Measurements from ENCODE around the gene DHX35. TPM values are rescaled to one million over a fixed set of nuclear protein-coding genes. Genes with fewer than 3 reads are reported as not detected.

Gene DHX35
- total RNA-seq, 1 donor from 2014 or later: 15.2 TPM

GRCh38 chr20:39029364-39029763, 67.2 kb downstream of the DHX35 start:
- no peak for DNase-seq (ENCODE audit: low spot score in 2 of 2, unreplicated experiment in 2 of 2)
- peaks cover 19% of the 10 kb centered on the region for H3K36me3 Mint-ChIP-seq
- H3K27ac Mint-ChIP-seq: no peak overlapping the region
- H3K4me1 Mint-ChIP-seq: peaks cover 4% of the 10 kb centered on the region
- TF ChIP-seq CTCF (IDR thresholded peaks at IDR 0.05; ENCODE audit: unreplicated experiment): no peak
- no peak overlapping the region for H3K4me3 Mint-ChIP-seq
- H3K9me3 Mint-ChIP-seq: no peaks in the 10 kb centered on the region
- no peaks in the 10 kb centered on the region for H3K27me3 Mint-ChIP-seq (ENCODE audit: low read depth)

- H3K27ac Mint-ChIP-seq: no peak overlapping the region
- no peaks in the 10 kb centered on the region for H3K27me3 Mint-ChIP-seq (ENCODE audit: low read depth)
- no peak for DNase-seq (ENCODE audit: low spot score in 2 of 2, unreplicated experiment in 2 of 2)
- H3K4me3 Mint-ChIP-seq: no peak overlapping the region
- no peaks in the 10 kb centered on the region for H3K9me3 Mint-ChIP-seq
- peaks cover 12% of the 10 kb centered on the region for H3K36me3 Mint-ChIP-seq
- TF ChIP-seq CTCF (IDR thresholded peaks at IDR 0.05; ENCODE audit: unreplicated experiment): no peak
- H3K4me1 Mint-ChIP-seq: peaks cover 4% of the 10 kb centered on the region
Measured at GRCh38 chr20:39032997-39033396, 70.9 kb downstream of the DHX35 start.

GRCh38 chr20:39036011-39036410, 73.9 kb downstream of the DHX35 start:
- H3K27ac Mint-ChIP-seq: no peak overlapping the region
- no peak for TF ChIP-seq CTCF (IDR thresholded peaks at IDR 0.05; ENCODE audit: unreplicated experiment)
- no peaks in the 10 kb centered on the region for H3K9me3 Mint-ChIP-seq
- peaks cover 18% of the 10 kb centered on the region for H3K36me3 Mint-ChIP-seq
- H3K27me3 Mint-ChIP-seq (ENCODE audit: low read depth): no peaks in the 10 kb centered on the region
- H3K4me3 Mint-ChIP-seq: no peak overlapping the region
- no peak for DNase-seq (ENCODE audit: low spot score in 2 of 2, unreplicated experiment in 2 of 2)
- H3K4me1 Mint-ChIP-seq: no peaks in the 10 kb centered on the region

GRCh38 chr20:39036851-39037250, 74.7 kb downstream of the DHX35 start:
- Mint-ChIP-seq H3K4me1 (no peaks in the 10 kb centered on the region), H3K4me3 (no peak overlapping the region), H3K27ac (no peak overlapping the region), H3K9me3 (no peaks in the 10 kb centered on the region), H3K36me3 (peaks cover 18% of the 10 kb centered on the region), H3K27me3 (ENCODE audit: low read depth) (no peaks in the 10 kb centered on the region)
- no peak for TF ChIP-seq CTCF (IDR thresholded peaks at IDR 0.05; ENCODE audit: unreplicated experiment)
- DNase-seq (ENCODE audit: low spot score in 2 of 2, unreplicated experiment in 2 of 2): no peak

DNA sequence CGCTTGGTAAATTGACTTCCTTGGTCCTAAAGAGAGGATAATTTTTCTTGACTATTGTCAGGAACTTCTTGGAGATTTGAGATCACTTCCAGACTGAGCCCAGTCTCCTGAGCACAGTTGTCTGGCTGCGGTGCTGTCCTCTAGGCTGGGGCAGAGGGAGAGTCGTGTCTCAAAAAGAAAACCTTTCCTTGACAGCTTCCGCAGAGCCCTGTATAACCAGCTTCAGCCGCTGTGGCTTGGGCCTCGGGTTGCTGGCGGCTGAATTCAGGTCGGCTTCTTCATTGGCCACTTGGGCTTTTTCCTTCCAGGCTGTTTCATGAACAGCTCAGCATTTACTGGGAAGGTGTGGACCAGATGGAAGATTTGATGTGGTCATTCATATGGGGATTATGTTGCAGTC, 75.9 kb downstream of the DHX35 start:
- H3K9me3 Mint-ChIP-seq: no peaks in the 10 kb centered on the region
- DNase-seq (ENCODE audit: low spot score in 2 of 2, unreplicated experiment in 2 of 2): no peak
- peaks cover 21% of the 10 kb centered on the region for H3K36me3 Mint-ChIP-seq
- H3K27ac Mint-ChIP-seq: no peak overlapping the region
- no peak overlapping the region for H3K4me3 Mint-ChIP-seq
- no peak for TF ChIP-seq CTCF (IDR thresholded peaks at IDR 0.05; ENCODE audit: unreplicated experiment)
- no peaks in the 10 kb centered on the region for H3K27me3 Mint-ChIP-seq (ENCODE audit: low read depth)
- H3K4me1 Mint-ChIP-seq: no peaks in the 10 kb centered on the region

DNA sequence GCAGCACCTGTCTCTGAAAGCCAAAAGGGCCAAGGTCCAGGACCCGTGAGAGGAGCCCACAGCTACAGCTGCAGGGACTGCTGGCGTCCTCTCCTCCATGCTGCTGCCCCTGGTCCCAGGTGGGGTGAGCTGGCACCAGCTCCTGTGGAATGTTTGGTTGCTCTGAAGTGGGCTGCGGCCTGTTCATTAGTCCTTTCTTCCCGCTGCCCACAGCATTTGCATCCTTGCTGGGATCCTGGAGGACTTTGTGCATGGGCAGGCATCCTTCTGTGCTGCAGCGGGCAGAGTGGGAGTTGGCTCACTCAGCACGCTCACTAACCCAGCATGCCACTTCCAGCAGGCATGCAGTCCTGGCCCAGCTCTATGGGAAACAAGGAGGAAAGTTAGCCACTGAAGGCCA, 76.4 kb downstream of the DHX35 start:
- Mint-ChIP-seq H3K27ac (no peak overlapping the region), H3K4me3 (no peak overlapping the region), H3K4me1 (no peaks in the 10 kb centered on the region), H3K27me3 (ENCODE audit: low read depth) (no peaks in the 10 kb centered on the region), H3K36me3 (peaks cover 24% of the 10 kb centered on the region), H3K9me3 (no peaks in the 10 kb centered on the region)
- no peak for TF ChIP-seq CTCF (IDR thresholded peaks at IDR 0.05; ENCODE audit: unreplicated experiment)
- no peak for DNase-seq (ENCODE audit: low spot score in 2 of 2, unreplicated experiment in 2 of 2)
